B cell (primary cell): Measurements from ENCODE around the gene KYAT1. TPM values are rescaled to one million over a fixed set of nuclear protein-coding genes. Genes with fewer than 3 reads are reported as not detected.

Experiments
- ATAC-seq: fragments of 200-7000 bp; cut with Tn5 transposase; one replicate; pipeline ENCODE4 v1.10.0; 2021; ENCODE audit warnings: low read depth, mild to moderate bottlenecking, moderate number of reproducible peaks, moderate library complexity
- CTCF ChIA-PET: fragments of 350-600 bp; sonication (Branson Sonifier 250); formaldehyde crosslinking; loops from one replicate; lab custom pipeline; 2021; ENCODE audit warnings: antibody characterized with exemption, inconsistent platforms; lab: Charles Lee
- POLR2A ChIA-PET: fragments of 350-600 bp; sonication (Branson Sonifier 250); formaldehyde crosslinking; loops from one replicate; lab custom pipeline; 2021; ENCODE audit warnings: antibody characterized with exemption; lab: Charles Lee
- DNase-seq: peaks from one replicate; pipeline ENCODE4 v3.0.0; 2013
- H2AFZ ChIP-seq: 2 replicates; pipeline ENCODE4 v1.6.1; 2012; ENCODE audit warnings: mild to moderate bottlenecking, low read depth, low read length; ENCODE audit not compliant: insufficient read depth, poor library complexity, severe bottlenecking
- H3K27ac ChIP-seq, 2 donors: 1 replicate in 1 of 2; 2 replicates in 1 of 2; pipeline ENCODE4 v1.5.1; 2012 to 2013; ENCODE audit warnings: low read length in 2 of 2, mild to moderate bottlenecking in 2 of 2, moderate library complexity in 1 of 2
- H3K27me3 ChIP-seq, 4 experiments: fragments of 200-600 bp in 1 of 4; sonication (generic) in 1 of 4; replicated peaks in 1 of 4; 1 replicate in 2 of 4; 2 replicates in 2 of 4; pipeline versions ENCODE4 v1.6.1 to v1.7.0; 2013 to 2016; ENCODE audit warnings: low read length in 3 of 4, mild to moderate bottlenecking in 2 of 4, mixed read lengths in 1 of 4, moderate library complexity in 1 of 4; ENCODE audit not compliant: insufficient read depth in 4 of 4, control insufficient read depth in 3 of 4; ENCODE audit errors: control extremely low read depth in 1 of 4
- H3K36me3 ChIP-seq, 2 experiments: replicated peaks in 1 of 2; 1 replicate in 1 of 2; 2 replicates in 1 of 2; pipeline versions ENCODE4 v1.6.1 to v1.7.1; 2013; ENCODE audit warnings: low read length in 1 of 2; ENCODE audit not compliant: insufficient read depth in 2 of 2, control insufficient read depth in 1 of 2; ENCODE audit errors: control extremely low read depth in 1 of 2, extremely low read depth in 1 of 2
- H3K4me1 ChIP-seq, 2 donors: fragments of 200-600 bp in 1 of 2; sonication (generic) in 1 of 2; 1 replicate in 1 of 2; 2 replicates in 1 of 2; pipeline versions ENCODE4 v1.5.1 to v1.6.1; 2013 to 2017; ENCODE audit warnings: low read length in 2 of 2; ENCODE audit not compliant: control insufficient read depth in 2 of 2, insufficient read depth in 2 of 2
- H3K4me2 ChIP-seq: replicated peaks from 2 replicates; pipeline ENCODE3; 2012; ENCODE audit warnings: mild to moderate bottlenecking, low read depth, low read length; ENCODE audit not compliant: poor library complexity, severe bottlenecking
- H3K4me3 ChIP-seq, 5 experiments: fragments of 200-600 bp in 1 of 5; sonication (generic) in 1 of 5; 1 replicate in 3 of 5; 2 replicates in 2 of 5; pipeline versions ENCODE4 v1.5.1 to v1.7.0; 2011 to 2016; ENCODE audit warnings: low read length in 4 of 5, mild to moderate bottlenecking in 4 of 5, low read depth in 2 of 5, control low read depth in 1 of 5, moderate library complexity in 1 of 5; ENCODE audit not compliant: insufficient read depth in 1 of 5; ENCODE audit errors: control extremely low read depth in 1 of 5, extremely low read depth in 1 of 5
- H3K79me2 ChIP-seq: fragments of 200-600 bp; sonication (generic); one replicate; pipeline ENCODE4 v1.6.0; 2016; ENCODE audit warnings: low read length; ENCODE audit not compliant: control insufficient read depth, insufficient read depth
- H3K9ac ChIP-seq: fragments of 200-600 bp; sonication (generic); 2 replicates; pipeline ENCODE4 v1.6.1; 2017; ENCODE audit warnings: mild to moderate bottlenecking, low read length, moderate library complexity
- H3K9me3 ChIP-seq, 3 donors: one replicate each; pipeline versions ENCODE4 v1.6.1 to v1.7.1; 2013; ENCODE audit warnings: low read length in 2 of 3; ENCODE audit not compliant: control insufficient read depth in 2 of 3, insufficient read depth in 1 of 3; ENCODE audit errors: control extremely low read depth in 1 of 3
- H4K20me1 ChIP-seq: 2 replicates; pipeline ENCODE4 v1.6.0; 2012; ENCODE audit warnings: mild to moderate bottlenecking, low read length; ENCODE audit not compliant: insufficient read depth, control insufficient read depth, poor library complexity, severe bottlenecking
- H3K27ac Mint-ChIP-seq: one replicate; pipeline ENCODE4 v1.8.0; 2021; ENCODE audit warnings: mixed read lengths
- H3K27me3 Mint-ChIP-seq: one replicate; pipeline ENCODE4 v1.8.0; 2021; ENCODE audit warnings: mixed read lengths
- H3K4me1 Mint-ChIP-seq: one replicate; pipeline ENCODE4 v1.8.0; 2021; ENCODE audit warnings: mixed read lengths
- H3K4me3 Mint-ChIP-seq: one replicate; pipeline ENCODE4 v1.8.0; 2021; ENCODE audit warnings: mixed read lengths
- H3K9me3 Mint-ChIP-seq: one replicate; pipeline ENCODE4 v1.8.0; 2022; ENCODE audit warnings: mixed read lengths; ENCODE audit not compliant: insufficient read depth
- CTCF ChIP-seq: fragments of 200-600 bp; IDR thresholded peaks from one replicate; pipeline ENCODE4 v1.8.0; 2022; ENCODE audit warnings: antibody characterized with exemption, mild to moderate bottlenecking
- EZH2 ChIP-seq: IDR thresholded peaks from 2 replicates; pipeline ENCODE4 v1.6.1; 2012; ENCODE audit warnings: borderline replicate concordance, low read depth, mild to moderate bottlenecking, moderate library complexity, low read length; ENCODE audit not compliant: insufficient read depth, poor library complexity, severe bottlenecking
- WGBS: methylation state at CpG from one replicate; pipeline ENCODE4 v1.1.5; 2013; ENCODE audit warnings: missing lambda C conversion rate; ENCODE audit not compliant: insufficient coverage; 5-methylcytosine and 5-hydroxymethylcytosine counted together
- intact Hi-C: fragments of 100-400 bp; cut with micrococcal nuclease; formaldehyde crosslinking; loops from one replicate; pipeline ENCODE4 v1.10.0; 2022
- polyA plus RNA-seq: library from polyadenylated mRNA; depleted of rRNA; stranded (reverse); fragments of >200 nt; gene quantifications from 2 replicates; pipeline ENCODE4 v1.2.3, GENCODE V29; 2012
- total RNA-seq, 2 donors: library from RNA; stranded (reverse); fragments of 120-200 nt in 1 of 2; gene quantifications; 1 replicate in 1 of 2; 2 replicates in 1 of 2; pipeline versions ENCODE4 v1.2.3 to v1.2.4, GENCODE V29; 2013 to 2022

The KYAT1 gene
- total and polyA plus RNA-seq, 2 donors (not counting 1 experiment from before 2014, with no cell fraction given) = 7.0 to 16.2 TPM

- H4K20me1 ChIP-seq = no peaks in the 10 kb centered on the region
- H3K4me1 ChIP-seq = no peaks in the 10 kb centered on the region
- TF ChIP-seq CTCF (no peak), EZH2 (no peak)
- H3K9me3 ChIP-seq = no peaks in the 10 kb centered on the region
- H3K27ac Mint-ChIP-seq = peak overlapping the region; percentile 46
- DNase-seq = no peak
- no peak overlapping the region for H3K4me2 ChIP-seq
- no peak for ATAC-seq
- H3K27ac ChIP-seq = no peak overlapping the region
- peaks cover 2% of the 10 kb centered on the region for H3K4me1 Mint-ChIP-seq
- no peaks in the 10 kb centered on the region for H3K27me3 ChIP-seq
- no peak overlapping the region for H3K4me3 Mint-ChIP-seq
- H2AFZ ChIP-seq = no peak overlapping the region
- no peak overlapping the region for H3K9ac ChIP-seq
- no peaks in the 10 kb centered on the region for H3K9me3 Mint-ChIP-seq
- intact Hi-C loops = no loop called here
- H3K4me3 ChIP-seq = no peak overlapping the region
- 97% methylated on average over 10 of the region's 12 CpGs for WGBS
- POLR2A ChIA-PET = no interaction called here
- H3K79me2 ChIP-seq = peaks cover 7% of the 10 kb centered on the region
- CTCF ChIA-PET = no interaction called here
- H3K27me3 Mint-ChIP-seq = no peaks in the 10 kb centered on the region
- peaks cover 0 to 11% of the 10 kb centered on the region in 2 experiments for H3K36me3 ChIP-seq
Observed at GRCh38 chr9:128841694-128842492, 39.9 kb downstream of the KYAT1 start.

- no peak overlapping the region for H3K9ac ChIP-seq
- H3K27me3 ChIP-seq = no peaks in the 10 kb centered on the region
- no peak overlapping the region for H3K27ac ChIP-seq
- ATAC-seq (no peak), DNase-seq (no peak)
- intact Hi-C loops = no loop called here
- H3K4me1 Mint-ChIP-seq = peaks cover 2% of the 10 kb centered on the region
- no peaks in the 10 kb centered on the region for H3K27me3 Mint-ChIP-seq
- H3K4me3 ChIP-seq = no peak overlapping the region
- H3K79me2 ChIP-seq = peaks cover 1% of the 10 kb centered on the region
- no CpG with 5 or more reads among the region's 1 CpG for WGBS
- no peak overlapping the region for H2AFZ ChIP-seq
- ChIA-PET CTCF (no interaction called here), POLR2A (no interaction called here)
- no peak for TF ChIP-seq EZH2
- no peak for TF ChIP-seq CTCF
- no peak overlapping the region for H3K4me2 ChIP-seq
- H3K9me3 Mint-ChIP-seq = no peaks in the 10 kb centered on the region
- H3K27ac Mint-ChIP-seq = no peak overlapping the region
- no peaks in the 10 kb centered on the region for H3K4me1 ChIP-seq
- peaks cover 0 to 11% of the 10 kb centered on the region in 2 experiments for H3K36me3 ChIP-seq
- H4K20me1 ChIP-seq = no peaks in the 10 kb centered on the region
- no peaks in the 10 kb centered on the region for H3K9me3 ChIP-seq
- H3K4me3 Mint-ChIP-seq = no peak overlapping the region
Observed at GRCh38 chr9:128840524-128840923, 41.2 kb downstream of the KYAT1 start.
